ENCODE results near the gene EPHA8.

DNA sequence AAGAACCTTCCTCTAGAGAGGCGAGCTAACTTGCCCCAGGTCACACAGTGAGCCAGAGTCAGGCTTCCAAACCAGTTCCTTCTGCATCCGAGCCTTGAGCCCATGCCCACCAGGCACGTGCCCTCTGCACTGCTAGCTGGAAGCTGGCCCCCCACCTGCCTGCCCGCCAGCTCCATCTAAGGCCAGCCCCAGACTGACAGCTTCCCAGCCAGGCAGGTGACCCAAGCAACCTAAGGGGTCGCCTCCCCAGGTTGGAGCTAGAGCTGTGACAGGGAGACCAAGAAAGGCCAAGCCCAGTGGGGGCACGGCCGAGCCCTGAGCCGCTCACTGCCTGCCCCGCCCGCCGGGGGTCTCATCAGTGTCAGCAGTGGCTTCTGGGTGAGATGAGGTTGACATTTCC is 53.3 kb downstream of the EPHA8 start:
- TF ChIP-seq, protein P1, sequence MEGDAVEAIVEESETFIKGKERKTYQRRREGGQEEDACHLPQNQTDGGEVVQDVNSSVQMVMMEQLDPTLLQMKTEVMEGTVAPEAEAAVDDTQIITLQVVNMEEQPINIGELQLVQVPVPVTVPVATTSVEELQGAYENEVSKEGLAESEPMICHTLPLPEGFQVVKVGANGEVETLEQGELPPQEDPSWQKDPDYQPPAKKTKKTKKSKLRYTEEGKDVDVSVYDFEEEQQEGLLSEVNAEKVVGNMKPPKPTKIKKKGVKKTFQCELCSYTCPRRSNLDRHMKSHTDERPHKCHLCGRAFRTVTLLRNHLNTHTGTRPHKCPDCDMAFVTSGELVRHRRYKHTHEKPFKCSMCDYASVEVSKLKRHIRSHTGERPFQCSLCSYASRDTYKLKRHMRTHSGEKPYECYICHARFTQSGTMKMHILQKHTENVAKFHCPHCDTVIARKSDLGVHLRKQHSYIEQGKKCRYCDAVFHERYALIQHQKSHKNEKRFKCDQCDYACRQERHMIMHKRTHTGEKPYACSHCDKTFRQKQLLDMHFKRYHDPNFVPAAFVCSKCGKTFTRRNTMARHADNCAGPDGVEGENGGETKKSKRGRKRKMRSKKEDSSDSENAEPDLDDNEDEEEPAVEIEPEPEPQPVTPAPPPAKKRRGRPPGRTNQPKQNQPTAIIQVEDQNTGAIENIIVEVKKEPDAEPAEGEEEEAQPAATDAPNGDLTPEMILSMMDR (IDR thresholded peaks at IDR 0.05) = no peak
- no peak for TF ChIP-seq POLR2A (IDR thresholded peaks at IDR 0.05)
